IMR-90 (cell line): Measurements from ENCODE around the gene SYT2. TPM values are rescaled to one million over a fixed set of nuclear protein-coding genes. Genes with fewer than 3 reads are reported as not detected.

Experiments used
- ATAC-seq: fragments of 200-7000 bp; cut with Tn5 transposase; 2 replicates; pipeline ENCODE4 v1.9.1; 2020; ENCODE audit warnings: low read depth, mild to moderate bottlenecking, moderate library complexity
- BruUV-seq: library from RNA; stranded (reverse); fragments of 400-500 nt; replicated peaks from 2 replicates; lab custom pipeline; 2021; lab: Mats Ljungman, UMichigan
- CTCF ChIA-PET: fragments of 300-600 bp; formaldehyde crosslinking; extraction: SDS; loops from one replicate; lab custom pipeline; 2021; ENCODE audit warnings: antibody characterized with exemption; lab: Yijun Ruan, JAX
- POLR2A ChIA-PET: fragments of 300-600 bp; sonication (Branson Sonifier 250); formaldehyde crosslinking; loops from one replicate; lab custom pipeline; 2022; ENCODE audit warnings: antibody characterized with exemption; ENCODE audit not compliant: unreplicated experiment; lab: Charles Lee
- DNase-seq: peaks from one replicate; pipeline ENCODE4 v3.0.0; 2013
- H2AFZ ChIP-seq: replicated peaks from 2 replicates; pipeline ENCODE3; 2013; ENCODE audit warnings: low read length, mild to moderate bottlenecking; ENCODE audit not compliant: poor library complexity
- H2AK5ac ChIP-seq: 2 replicates; pipeline ENCODE4 v1.6.1; 2013; ENCODE audit warnings: low read depth, low read length, inconsistent platforms
- H2AK9ac ChIP-seq: replicated peaks from 2 replicates; pipeline ENCODE3; 2013; ENCODE audit warnings: mild to moderate bottlenecking, low read depth, low read length, moderate library complexity; ENCODE audit not compliant: poor library complexity
- H2BK120ac ChIP-seq: 2 replicates; pipeline ENCODE4 v1.6.1; 2013; ENCODE audit warnings: low read depth, low read length, inconsistent platforms
- H2BK15ac ChIP-seq: 3 replicates; pipeline ENCODE4 v1.6.1; 2013; ENCODE audit warnings: low read depth, low read length, inconsistent platforms
- H2BK20ac ChIP-seq: 2 replicates; pipeline ENCODE4 v1.6.1; 2013; ENCODE audit warnings: low read depth, mild to moderate bottlenecking, inconsistent platforms, low read length, moderate library complexity
- H2BK5ac ChIP-seq: 2 replicates; pipeline ENCODE4 v1.6.1; 2013; ENCODE audit warnings: mild to moderate bottlenecking, low read depth, low read length, inconsistent platforms; ENCODE audit not compliant: poor library complexity, severe bottlenecking
- H3K14ac ChIP-seq: replicated peaks from 2 replicates; pipeline ENCODE4 v1.6.1; 2013; ENCODE audit warnings: low read depth, low read length, inconsistent platforms
- H3K18ac ChIP-seq: 2 replicates; pipeline ENCODE4 v1.6.1; 2013; ENCODE audit warnings: low read depth, low read length, control low read depth
- H3K23ac ChIP-seq: 2 replicates; pipeline ENCODE4 v1.6.1; 2013; ENCODE audit warnings: low read depth, low read length, inconsistent platforms
- H3K27ac ChIP-seq: 2 replicates; pipeline ENCODE4 v1.5.1; 2013; ENCODE audit warnings: mild to moderate bottlenecking, control low read depth, low read length; ENCODE audit not compliant: insufficient read depth
- H3K27me3 ChIP-seq: 2 replicates; pipeline ENCODE4 v1.6.1; 2013; ENCODE audit warnings: low read length; ENCODE audit not compliant: control insufficient read depth, insufficient read depth
- H3K36me3 ChIP-seq: 2 replicates; pipeline ENCODE4 v1.6.1; 2013; ENCODE audit warnings: low read length, mixed read lengths; ENCODE audit not compliant: control insufficient read depth, insufficient read depth
- H3K4ac ChIP-seq: 2 replicates; pipeline ENCODE4 v1.6.1; 2013; ENCODE audit warnings: low read depth, low read length, inconsistent platforms
- H3K4me1 ChIP-seq: 2 replicates; pipeline ENCODE4 v1.6.1; 2013; ENCODE audit warnings: low read length, mixed read lengths; ENCODE audit not compliant: control insufficient read depth, insufficient read depth
- H3K4me2 ChIP-seq: 2 replicates; pipeline ENCODE4 v1.6.1; 2013; ENCODE audit warnings: low read depth, mild to moderate bottlenecking, control low read depth, low read length, moderate library complexity
- H3K4me3 ChIP-seq: 2 replicates; pipeline ENCODE4 v1.5.1; 2013; ENCODE audit warnings: low read depth, mild to moderate bottlenecking, control low read depth, low read length, moderate library complexity; ENCODE audit not compliant: insufficient read depth
- H3K56ac ChIP-seq: 2 replicates; pipeline ENCODE4 v1.6.1; 2013; ENCODE audit warnings: low read length, inconsistent platforms; ENCODE audit not compliant: insufficient read depth; ENCODE audit errors: extremely low read depth
- H3K79me1 ChIP-seq, 2 experiments: 2 replicates each; pipeline ENCODE4 v1.6.1; 2013; ENCODE audit warnings: low read length in 2 of 2, inconsistent platforms in 1 of 2, low read depth in 1 of 2
- H3K9ac ChIP-seq: 2 replicates; pipeline ENCODE4 v1.6.1; 2013; ENCODE audit warnings: low read depth, low read length, control low read depth
- H3K9me1 ChIP-seq: 2 replicates; pipeline ENCODE4 v1.6.1; 2013; ENCODE audit warnings: low read length, inconsistent platforms; ENCODE audit not compliant: insufficient read depth
- H3K9me3 ChIP-seq: 2 replicates; pipeline ENCODE4 v1.6.1; 2013; ENCODE audit warnings: low read length; ENCODE audit not compliant: control insufficient read depth, insufficient read depth
- H4K20me1 ChIP-seq: 2 replicates; pipeline ENCODE4 v1.6.1; 2013; ENCODE audit warnings: low read length, inconsistent platforms; ENCODE audit not compliant: insufficient read depth
- H4K5ac ChIP-seq: 2 replicates; pipeline ENCODE4 v1.6.1; 2013; ENCODE audit warnings: mild to moderate bottlenecking, low read depth, low read length, control low read depth
- H4K8ac ChIP-seq, 2 experiments: 2 replicates each; pipeline ENCODE4 v1.6.1; 2013; ENCODE audit warnings: low read depth in 2 of 2, low read length in 2 of 2, control low read depth in 1 of 2, inconsistent platforms in 1 of 2
- H4K91ac ChIP-seq: 2 replicates; pipeline ENCODE4 v1.6.1; 2013; ENCODE audit warnings: low read depth, low read length, inconsistent platforms; ENCODE audit not compliant: insufficient read depth
- BHLHE40 ChIP-seq: fragments of 150-350 bp; IDR thresholded peaks from 2 replicates; pipeline ENCODE4 v1.6.1; 2016; ENCODE audit warnings: mild to moderate bottlenecking, low read depth, low read length
- CEBPB ChIP-seq: IDR thresholded peaks from 2 replicates; pipeline ENCODE4 v1.6.1; 2012; ENCODE audit warnings: low read depth, low read length, improper control_type of control experiment
- CHD1 ChIP-seq: IDR thresholded peaks from 2 replicates; pipeline ENCODE4 v1.6.1; 2012; ENCODE audit warnings: low read depth, low read length, improper control_type of control experiment
- FOS ChIP-seq: fragments of 150-350 bp; IDR thresholded peaks from 2 replicates; pipeline ENCODE4 v1.6.1; 2016; ENCODE audit warnings: low read depth, low read length
- MAFK ChIP-seq: IDR thresholded peaks from 2 replicates; pipeline ENCODE4 v1.6.1; 2012; ENCODE audit warnings: low read depth, low read length, improper control_type of control experiment
- MAZ ChIP-seq: IDR thresholded peaks from 2 replicates; pipeline ENCODE4 v1.6.1; 2012; ENCODE audit warnings: low read depth, mild to moderate bottlenecking, low read length, improper control_type of control experiment, moderate library complexity, borderline replicate concordance
- MXI1 ChIP-seq: IDR thresholded peaks from 2 replicates; pipeline ENCODE4 v1.6.1; 2012; ENCODE audit warnings: low read depth, mild to moderate bottlenecking, low read length, moderate library complexity, borderline replicate concordance
- NFE2L2 ChIP-seq: fragments of 150-350 bp; IDR thresholded peaks from 2 replicates; pipeline ENCODE4 v1.6.1; 2016; ENCODE audit warnings: low read depth, mild to moderate bottlenecking, low read length
- RAD21 ChIP-seq: IDR thresholded peaks from 2 replicates; pipeline ENCODE4 v1.6.1; 2012; ENCODE audit warnings: low read length, improper control_type of control experiment
- RCOR1 ChIP-seq: IDR thresholded peaks from 2 replicates; pipeline ENCODE4 v1.6.1; 2012; ENCODE audit warnings: mild to moderate bottlenecking, low read length, improper control_type of control experiment; ENCODE audit not compliant: insufficient replicate concordance
- RFX5 ChIP-seq: IDR thresholded peaks from 2 replicates; pipeline ENCODE4 v1.8.0; 2012; ENCODE audit warnings: low read depth, mild to moderate bottlenecking, low read length, moderate library complexity
- SMC3 ChIP-seq: fragments of 150-350 bp; IDR thresholded peaks from 2 replicates; pipeline ENCODE4 v1.6.1; 2016; ENCODE audit warnings: low read depth, mild to moderate bottlenecking, antibody characterized with exemption, low read length, moderate library complexity
- WGBS, 2 experiments: methylation state at CpG; one replicate each; pipeline versions ENCODE4 v1.1.5 to v1.1.7; 2013; ENCODE audit warnings: missing lambda C conversion rate in 2 of 2; ENCODE audit not compliant: insufficient read length in 1 of 2; ENCODE audit errors: extremely low coverage in 2 of 2; 5-methylcytosine and 5-hydroxymethylcytosine counted together
- dilution Hi-C: fragments of 300-500 bp; cut with HindIII; formaldehyde crosslinking; loops from one replicate; pipeline ENCODE4 v1.14.3; 2018; ENCODE audit warnings: low sequenced_read_pairs; ENCODE audit not compliant: unreplicated experiment
- in situ Hi-C: fragments of 300-500 bp; cut with MboI; formaldehyde crosslinking; loops from 3 replicates; pipeline ENCODE4 v1.14.3; 2019; ENCODE audit warnings: low sequenced_read_pairs, inconsistent platforms, mixed read lengths
- intact Hi-C: fragments of 100-400 bp; cut with micrococcal nuclease; formaldehyde crosslinking; loops from 2 replicates; pipeline ENCODE4 v1.10.0; 2022
- polyA plus RNA-seq, 3 experiments: library from polyadenylated mRNA; depleted of rRNA; stranded (reverse); fragments of >200 nt; gene quantifications; 2 replicates each; pipeline ENCODE4 v1.2.3, GENCODE V29; 2012; ENCODE audit warnings: low replicate concordance in 1 of 3
- total RNA-seq: library from RNA; depleted of rRNA; stranded (reverse); fragments of >200 nt; gene quantifications from 2 replicates; pipeline ENCODE4 v1.2.3, GENCODE V29; 2012
- TF ChIP-seq, protein P1 (sequence below): fragments of 150-350 bp; IDR thresholded peaks from 2 replicates; pipeline ENCODE4 v1.6.1; 2017; ENCODE audit warnings: mild to moderate bottlenecking, antibody characterized with exemption, low read length, low read depth
- TF ChIP-seq, protein P2 (sequence below): conservative IDR thresholded peaks from 2 replicates; pipeline ENCODE4 v1.5.1; 2012; ENCODE audit warnings: mild to moderate bottlenecking, low read depth, low read length, improper control_type of control experiment
- TF ChIP-seq, protein P3 (sequence below): fragments of 150-350 bp; IDR thresholded peaks from 2 replicates; pipeline ENCODE4 v1.6.1; 2016; ENCODE audit warnings: low read depth, mild to moderate bottlenecking, low read length, moderate library complexity, borderline replicate concordance

Gene SYT2
- total and polyA plus RNA-seq, 2 of the 4 experiments (the other 2 are of a cell fraction) = under 0.01 TPM

DNA sequence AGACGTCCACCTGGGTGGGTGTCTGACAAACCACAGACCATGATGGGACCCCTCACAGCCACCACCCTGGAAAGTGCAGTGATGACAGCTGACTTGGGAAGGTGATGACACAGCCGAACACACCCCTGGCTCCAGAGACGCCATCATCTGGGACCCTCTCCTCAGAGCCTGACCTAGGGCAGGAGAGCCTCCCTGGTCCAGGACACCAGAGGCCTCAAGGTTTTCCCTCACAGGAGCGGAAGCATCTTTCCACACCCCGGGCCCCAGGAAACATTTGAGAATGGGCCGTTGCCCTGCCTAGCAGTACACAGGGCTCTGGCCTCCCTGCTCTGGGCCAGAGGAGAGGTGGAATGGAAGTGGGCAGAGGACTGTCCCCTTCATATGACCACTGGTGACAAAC lies 79.7 kb downstream of the SYT2 start:
- H2AK5ac ChIP-seq = no peak overlapping the region
- no peaks in the 10 kb centered on the region for H3K9me3 ChIP-seq
- ATAC-seq (no peak), DNase-seq (no peak)
- no peak for TF ChIP-seq SMC3
- no peak for TF ChIP-seq NFE2L2
- TF ChIP-seq FOS = no peak
- no peak for TF ChIP-seq MAFK
- no peak for TF ChIP-seq CHD1
- TF ChIP-seq RFX5 = no peak
- TF ChIP-seq MAZ = no peak
- no peak for TF ChIP-seq CEBPB
- TF ChIP-seq RCOR1 = no peak
- TF ChIP-seq, protein P1, sequence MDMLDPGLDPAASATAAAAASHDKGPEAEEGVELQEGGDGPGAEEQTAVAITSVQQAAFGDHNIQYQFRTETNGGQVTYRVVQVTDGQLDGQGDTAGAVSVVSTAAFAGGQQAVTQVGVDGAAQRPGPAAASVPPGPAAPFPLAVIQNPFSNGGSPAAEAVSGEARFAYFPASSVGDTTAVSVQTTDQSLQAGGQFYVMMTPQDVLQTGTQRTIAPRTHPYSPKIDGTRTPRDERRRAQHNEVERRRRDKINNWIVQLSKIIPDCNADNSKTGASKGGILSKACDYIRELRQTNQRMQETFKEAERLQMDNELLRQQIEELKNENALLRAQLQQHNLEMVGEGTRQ = no peak
- TF ChIP-seq MXI1 = no peak
- no peak for TF ChIP-seq BHLHE40
- TF ChIP-seq, protein P2, sequence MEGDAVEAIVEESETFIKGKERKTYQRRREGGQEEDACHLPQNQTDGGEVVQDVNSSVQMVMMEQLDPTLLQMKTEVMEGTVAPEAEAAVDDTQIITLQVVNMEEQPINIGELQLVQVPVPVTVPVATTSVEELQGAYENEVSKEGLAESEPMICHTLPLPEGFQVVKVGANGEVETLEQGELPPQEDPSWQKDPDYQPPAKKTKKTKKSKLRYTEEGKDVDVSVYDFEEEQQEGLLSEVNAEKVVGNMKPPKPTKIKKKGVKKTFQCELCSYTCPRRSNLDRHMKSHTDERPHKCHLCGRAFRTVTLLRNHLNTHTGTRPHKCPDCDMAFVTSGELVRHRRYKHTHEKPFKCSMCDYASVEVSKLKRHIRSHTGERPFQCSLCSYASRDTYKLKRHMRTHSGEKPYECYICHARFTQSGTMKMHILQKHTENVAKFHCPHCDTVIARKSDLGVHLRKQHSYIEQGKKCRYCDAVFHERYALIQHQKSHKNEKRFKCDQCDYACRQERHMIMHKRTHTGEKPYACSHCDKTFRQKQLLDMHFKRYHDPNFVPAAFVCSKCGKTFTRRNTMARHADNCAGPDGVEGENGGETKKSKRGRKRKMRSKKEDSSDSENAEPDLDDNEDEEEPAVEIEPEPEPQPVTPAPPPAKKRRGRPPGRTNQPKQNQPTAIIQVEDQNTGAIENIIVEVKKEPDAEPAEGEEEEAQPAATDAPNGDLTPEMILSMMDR = no peak
- no peak for TF ChIP-seq RAD21
- TF ChIP-seq, protein P3, sequence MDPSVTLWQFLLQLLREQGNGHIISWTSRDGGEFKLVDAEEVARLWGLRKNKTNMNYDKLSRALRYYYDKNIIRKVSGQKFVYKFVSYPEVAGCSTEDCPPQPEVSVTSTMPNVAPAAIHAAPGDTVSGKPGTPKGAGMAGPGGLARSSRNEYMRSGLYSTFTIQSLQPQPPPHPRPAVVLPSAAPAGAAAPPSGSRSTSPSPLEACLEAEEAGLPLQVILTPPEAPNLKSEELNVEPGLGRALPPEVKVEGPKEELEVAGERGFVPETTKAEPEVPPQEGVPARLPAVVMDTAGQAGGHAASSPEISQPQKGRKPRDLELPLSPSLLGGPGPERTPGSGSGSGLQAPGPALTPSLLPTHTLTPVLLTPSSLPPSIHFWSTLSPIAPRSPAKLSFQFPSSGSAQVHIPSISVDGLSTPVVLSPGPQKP = no peak
- CTCF ChIA-PET = no interaction called here
- H2BK15ac ChIP-seq = no peak overlapping the region
- WGBS, 2 experiments = no CpG with 5 or more reads among the region's 6 CpGs
- H3K27ac ChIP-seq = no peak overlapping the region
- H3K27me3 ChIP-seq = peaks cover 18% of the 10 kb centered on the region
- H3K9ac ChIP-seq = no peak overlapping the region
- H3K4ac ChIP-seq = no peak overlapping the region
- H3K9me1 ChIP-seq = no peaks in the 10 kb centered on the region
- no peak overlapping the region for H4K91ac ChIP-seq
- no peaks in the 10 kb centered on the region for H3K4me1 ChIP-seq
- POLR2A ChIA-PET = no interaction called here
- dilution Hi-C loops = no loop called here
- no peak overlapping the region for H3K4me2 ChIP-seq
- H3K23ac ChIP-seq = no peak overlapping the region
- H2BK120ac ChIP-seq = no peak overlapping the region
- intact Hi-C loops = no loop called here
- H3K18ac ChIP-seq = no peak overlapping the region
- H2AFZ ChIP-seq = no peak overlapping the region
- no peak overlapping the region for H2BK20ac ChIP-seq
- no peaks in the 10 kb centered on the region for H3K79me1 ChIP-seq
- no peak overlapping the region for H3K14ac ChIP-seq
- H3K56ac ChIP-seq = no peak overlapping the region
- no peak overlapping the region for H2AK9ac ChIP-seq
- no peak overlapping the region for H4K5ac ChIP-seq
- no peaks in the 10 kb centered on the region for H3K36me3 ChIP-seq
- no TSS peak for BruUV-seq
- no peak overlapping the region for H3K4me3 ChIP-seq
- H2BK5ac ChIP-seq = no peak overlapping the region
- in situ Hi-C loops = no loop called here
- no peak overlapping the region for H4K8ac ChIP-seq
- H4K20me1 ChIP-seq = no peaks in the 10 kb centered on the region; the same call in 1 of the 2 replicates
